ENCODE data around the gene TET1. TPM values are rescaled to one million over a fixed set of nuclear protein-coding genes. Genes with fewer than 3 reads are reported as not detected.

TET1 gene
- total and polyA plus RNA-seq, 2 of the 13 experiments (the other 11 are each of a cell fraction or from before 2014, with no cell fraction given), result 6.9 to 7.3 TPM

GRCh38 chr10:68560186-68560942, at the start of gene TET1 (continued):
- TF ChIP-seq PLSCR1 (CRISPR knock-in tag; IDR thresholded peaks at IDR 0.05; ENCODE audit: borderline replicate concordance) (no peak), ZNF713 (CRISPR knock-in tag; IDR thresholded peaks at IDR 0.05) (no peak), AKNA (CRISPR knock-in tag; IDR thresholded peaks at IDR 0.05; ENCODE audit: borderline replicate concordance) (no peak), ZNF124 (CRISPR knock-in tag; IDR thresholded peaks at IDR 0.05) (no peak), ZNF414 (CRISPR knock-in tag; IDR thresholded peaks at IDR 0.05) (peak; percentile 74), NONO (IDR thresholded peaks at IDR 0.05) (no peak), NONO (CRISPR knock-in tag; conservative IDR thresholded peaks at IDR 0.05) (peak; percentile 77), NFE2 (CRISPR knock-in tag; IDR thresholded peaks at IDR 0.05) (no peak), SNAPC5 (CRISPR knock-in tag; IDR thresholded peaks at IDR 0.05; ENCODE audit: borderline replicate concordance) (no peak), KLF9 (CRISPR knock-in tag; IDR thresholded peaks at IDR 0.05; ENCODE audit: low read depth) (0 out of 2 replicates have a peak, but pooled peaks have one; percentile 38)
- TF ChIP-seq, protein P1, sequence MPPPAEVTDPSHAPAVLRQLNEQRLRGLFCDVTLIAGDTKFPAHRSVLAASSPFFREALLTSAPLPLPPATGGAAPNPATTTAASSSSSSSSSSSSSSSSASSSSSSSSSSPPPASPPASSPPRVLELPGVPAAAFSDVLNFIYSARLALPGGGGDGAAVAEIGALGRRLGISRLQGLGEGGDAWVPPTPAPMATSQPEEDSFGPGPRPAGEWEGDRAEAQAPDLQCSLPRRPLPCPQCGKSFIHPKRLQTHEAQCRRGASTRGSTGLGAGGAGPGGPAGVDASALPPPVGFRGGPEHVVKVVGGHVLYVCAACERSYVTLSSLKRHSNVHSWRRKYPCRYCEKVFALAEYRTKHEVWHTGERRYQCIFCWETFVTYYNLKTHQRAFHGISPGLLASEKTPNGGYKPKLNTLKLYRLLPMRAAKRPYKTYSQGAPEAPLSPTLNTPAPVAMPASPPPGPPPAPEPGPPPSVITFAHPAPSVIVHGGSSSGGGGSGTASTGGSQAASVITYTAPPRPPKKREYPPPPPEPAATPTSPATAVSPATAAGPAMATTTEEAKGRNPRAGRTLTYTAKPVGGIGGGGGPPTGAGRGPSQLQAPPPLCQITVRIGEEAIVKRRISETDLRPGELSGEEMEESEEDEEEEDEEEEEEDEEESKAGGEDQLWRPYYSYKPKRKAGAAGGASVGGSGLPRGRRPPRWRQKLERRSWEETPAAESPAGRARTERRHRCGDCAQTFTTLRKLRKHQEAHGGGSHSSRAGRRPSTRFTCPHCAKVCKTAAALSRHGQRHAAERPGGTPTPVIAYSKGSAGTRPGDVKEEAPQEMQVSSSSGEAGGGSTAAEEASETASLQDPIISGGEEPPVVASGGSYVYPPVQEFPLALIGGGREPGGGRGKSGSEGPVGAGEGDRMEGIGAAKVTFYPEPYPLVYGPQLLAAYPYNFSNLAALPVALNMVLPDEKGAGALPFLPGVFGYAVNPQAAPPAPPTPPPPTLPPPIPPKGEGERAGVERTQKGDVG (CRISPR knock-in tag; IDR thresholded peaks at IDR 0.05; ENCODE audit: borderline replicate concordance), result peak; percentile 68; the same call in 1 of the 2 replicates
- TF ChIP-seq, protein P2, sequence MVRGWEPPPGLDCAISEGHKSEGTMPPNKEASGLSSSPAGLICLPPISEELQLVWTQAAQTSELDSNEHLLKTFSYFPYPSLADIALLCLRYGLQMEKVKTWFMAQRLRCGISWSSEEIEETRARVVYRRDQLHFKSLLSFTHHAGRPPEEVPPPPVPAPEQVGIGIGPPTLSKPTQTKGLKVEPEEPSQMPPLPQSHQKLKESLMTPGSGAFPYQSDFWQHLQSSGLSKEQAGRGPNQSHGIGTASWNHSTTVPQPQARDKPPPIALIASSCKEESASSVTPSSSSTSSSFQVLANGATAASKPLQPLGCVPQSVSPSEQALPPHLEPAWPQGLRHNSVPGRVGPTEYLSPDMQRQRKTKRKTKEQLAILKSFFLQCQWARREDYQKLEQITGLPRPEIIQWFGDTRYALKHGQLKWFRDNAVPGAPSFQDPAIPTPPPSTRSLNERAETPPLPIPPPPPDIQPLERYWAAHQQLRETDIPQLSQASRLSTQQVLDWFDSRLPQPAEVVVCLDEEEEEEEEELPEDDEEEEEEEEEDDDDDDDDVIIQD (CRISPR knock-in tag; IDR thresholded peaks at IDR 0.05; ENCODE audit: low read depth), result no peak
- TF ChIP-seq, protein P3, sequence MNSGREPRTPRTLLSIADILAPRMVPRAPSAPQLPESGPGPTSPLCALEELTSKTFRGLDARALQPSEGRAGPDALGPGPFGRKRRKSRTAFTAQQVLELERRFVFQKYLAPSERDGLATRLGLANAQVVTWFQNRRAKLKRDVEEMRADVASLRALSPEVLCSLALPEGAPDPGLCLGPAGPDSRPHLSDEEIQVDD (CRISPR knock-in tag; IDR thresholded peaks at IDR 0.05; ENCODE audit: borderline replicate concordance), result no peak
- TF ChIP-seq, protein P4, sequence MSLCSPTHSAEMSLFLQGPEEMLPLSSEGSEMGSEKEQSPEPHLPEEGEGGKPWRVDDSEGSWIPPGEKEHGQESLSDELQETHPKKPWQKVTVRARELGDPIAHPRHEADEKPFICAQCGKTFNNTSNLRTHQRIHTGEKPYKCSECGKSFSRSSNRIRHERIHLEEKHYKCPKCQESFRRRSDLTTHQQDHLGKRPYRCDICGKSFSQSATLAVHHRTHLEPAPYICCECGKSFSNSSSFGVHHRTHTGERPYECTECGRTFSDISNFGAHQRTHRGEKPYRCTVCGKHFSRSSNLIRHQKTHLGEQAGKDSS (CRISPR knock-in tag; IDR thresholded peaks at IDR 0.05; ENCODE audit: borderline replicate concordance, low read depth), result 0 out of 2 replicates have a peak, but pooled peaks have one; percentile 55

All from HepG2 (cell line).